Fibroblast of lung (primary cell): ENCODE data around the gene N4BP2L2. TPM values are rescaled to one million over a fixed set of nuclear protein-coding genes. Genes with fewer than 3 reads are reported as not detected.

ENCODE experiments used
- DNase-seq, 2 donors: peaks; one replicate each; pipeline versions ENCODE4 v3.0.0 to v3.0.0-alpha.2; 2010; ENCODE audit warnings: low read depth in 2 of 2
- H2AFZ ChIP-seq: 2 replicates; pipeline ENCODE4 v1.5.1; 2012; ENCODE audit warnings: low read length, control low read depth, inconsistent platforms
- H3K27ac ChIP-seq: 2 replicates; pipeline ENCODE4 v1.5.1; 2011; ENCODE audit warnings: low read length, control low read depth; ENCODE audit not compliant: insufficient read depth
- H3K27me3 ChIP-seq: 2 replicates; pipeline ENCODE4 v1.5.1; 2011; ENCODE audit warnings: mild to moderate bottlenecking, low read length; ENCODE audit not compliant: control insufficient read depth, insufficient read depth
- H3K36me3 ChIP-seq: 2 replicates; pipeline ENCODE4 v1.5.1; 2011; ENCODE audit warnings: low read length; ENCODE audit not compliant: control insufficient read depth, insufficient read depth
- H3K4me1 ChIP-seq: 2 replicates; pipeline ENCODE4 v1.5.1; 2011; ENCODE audit warnings: low read length; ENCODE audit not compliant: control insufficient read depth, insufficient read depth; ENCODE audit errors: extremely low read depth
- H3K4me2 ChIP-seq: 2 replicates; pipeline ENCODE4 v1.5.1; 2011; ENCODE audit warnings: low read length, control low read depth; ENCODE audit not compliant: insufficient read depth; ENCODE audit errors: extremely low read depth
- H3K4me3 ChIP-seq, 4 experiments: fragments of 200-600 bp in 1 of 4; sonication (generic) in 1 of 4; replicated peaks in 1 of 4; 2 replicates each; pipeline ENCODE4 v1.5.1; 2011 to 2016; ENCODE audit warnings: low read length in 4 of 4, low read depth in 3 of 4, mild to moderate bottlenecking in 3 of 4, control low read depth in 2 of 4, inconsistent platforms in 1 of 4, mixed read lengths in 1 of 4; ENCODE audit not compliant: insufficient read depth in 1 of 4; ENCODE audit errors: control extremely low read depth in 1 of 4
- H3K79me2 ChIP-seq: 2 replicates; pipeline ENCODE4 v1.5.1; 2012; ENCODE audit warnings: mild to moderate bottlenecking, low read length, inconsistent platforms; ENCODE audit not compliant: control insufficient read depth, insufficient read depth
- H3K9ac ChIP-seq: 2 replicates; pipeline ENCODE4 v1.5.1; 2011; ENCODE audit warnings: mild to moderate bottlenecking, low read length, control low read depth; ENCODE audit not compliant: insufficient read depth
- H3K9me3 ChIP-seq: 2 replicates; pipeline ENCODE4 v1.5.1; 2012; ENCODE audit warnings: low read depth, low read length; ENCODE audit not compliant: control insufficient read depth, insufficient read depth
- H4K20me1 ChIP-seq: 2 replicates; pipeline ENCODE4 v1.5.1; 2011; ENCODE audit warnings: low read length; ENCODE audit not compliant: control insufficient read depth, insufficient read depth; ENCODE audit errors: extremely low read depth
- EZH2 ChIP-seq: IDR thresholded peaks from 2 replicates; pipeline ENCODE4 v1.5.1; 2012; ENCODE audit warnings: low read length, control low read depth, mild to moderate bottlenecking; ENCODE audit errors: missing control alignments
- polyA plus RNA-seq, 2 donors: library from polyadenylated mRNA; depleted of rRNA in 1 of 2; stranded (reverse) in 1 of 2; unstranded in 1 of 2; fragments of >200 nt; gene quantifications; 2 replicates each; pipeline ENCODE4 v1.2.1, GENCODE V29; 2011 to 2012; ENCODE audit warnings: missing spikeins in 1 of 2
- total RNA-seq: library from RNA; depleted of rRNA; stranded (reverse); fragments of >200 nt; gene quantifications from 2 replicates; pipeline ENCODE4 v1.2.1, GENCODE V29; 2014
- TF ChIP-seq, protein P1 (sequence below), 2 donors: IDR thresholded peaks in 1 of 2; conservative IDR thresholded peaks in 1 of 2; 1 replicate in 1 of 2; 2 replicates in 1 of 2; pipeline ENCODE4 v1.5.1; 2011 to 2012; ENCODE audit warnings: low read length in 2 of 2, control low read depth in 1 of 2, inconsistent platforms in 1 of 2, low read depth in 1 of 2, mild to moderate bottlenecking in 1 of 2

Gene N4BP2L2
- total and polyA plus RNA-seq, 2 donors (not counting 1 experiment from before 2014, with no cell fraction given), result 62.4 to 139 TPM

DNA sequence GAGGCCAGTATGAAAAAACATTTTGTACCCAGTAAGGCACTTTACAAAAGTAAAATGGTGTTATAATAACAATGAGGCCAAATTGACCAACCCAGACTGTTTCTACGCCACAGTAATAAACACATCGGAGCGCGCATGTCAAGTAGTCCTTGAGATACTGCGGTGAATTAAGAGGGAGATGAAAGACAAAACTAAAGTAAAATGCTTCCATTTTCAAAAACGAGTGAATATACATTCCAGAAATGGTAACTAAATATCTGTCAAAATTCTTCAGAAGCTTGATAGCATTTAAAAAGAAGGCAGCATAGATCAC, 129.6 kb downstream of the N4BP2L2 start:
- H3K4me2 ChIP-seq, result no peak overlapping the region
- no peak overlapping the region for H3K9ac ChIP-seq
- no peaks in the 10 kb centered on the region for H3K79me2 ChIP-seq
- no peaks in the 10 kb centered on the region for H3K9me3 ChIP-seq
- peak in 1 of 2 donors; percentile 11 for DNase-seq
- H3K4me1 ChIP-seq, result no peaks in the 10 kb centered on the region
- no peak overlapping the region for H2AFZ ChIP-seq
- TF ChIP-seq, protein P1, sequence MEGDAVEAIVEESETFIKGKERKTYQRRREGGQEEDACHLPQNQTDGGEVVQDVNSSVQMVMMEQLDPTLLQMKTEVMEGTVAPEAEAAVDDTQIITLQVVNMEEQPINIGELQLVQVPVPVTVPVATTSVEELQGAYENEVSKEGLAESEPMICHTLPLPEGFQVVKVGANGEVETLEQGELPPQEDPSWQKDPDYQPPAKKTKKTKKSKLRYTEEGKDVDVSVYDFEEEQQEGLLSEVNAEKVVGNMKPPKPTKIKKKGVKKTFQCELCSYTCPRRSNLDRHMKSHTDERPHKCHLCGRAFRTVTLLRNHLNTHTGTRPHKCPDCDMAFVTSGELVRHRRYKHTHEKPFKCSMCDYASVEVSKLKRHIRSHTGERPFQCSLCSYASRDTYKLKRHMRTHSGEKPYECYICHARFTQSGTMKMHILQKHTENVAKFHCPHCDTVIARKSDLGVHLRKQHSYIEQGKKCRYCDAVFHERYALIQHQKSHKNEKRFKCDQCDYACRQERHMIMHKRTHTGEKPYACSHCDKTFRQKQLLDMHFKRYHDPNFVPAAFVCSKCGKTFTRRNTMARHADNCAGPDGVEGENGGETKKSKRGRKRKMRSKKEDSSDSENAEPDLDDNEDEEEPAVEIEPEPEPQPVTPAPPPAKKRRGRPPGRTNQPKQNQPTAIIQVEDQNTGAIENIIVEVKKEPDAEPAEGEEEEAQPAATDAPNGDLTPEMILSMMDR (conservative IDR thresholded peaks at IDR 0.05 in 1 of 2, IDR thresholded peaks at IDR 0.05 in 1 of 2; ENCODE audit: low read depth in 1 of 2, low read length in 2 of 2), result no peak
- no peak for TF ChIP-seq EZH2
- H4K20me1 ChIP-seq, result no peaks in the 10 kb centered on the region
- no peak overlapping the region for H3K27ac ChIP-seq
- H3K4me3 ChIP-seq, result no peak overlapping the region
- no peaks in the 10 kb centered on the region for H3K36me3 ChIP-seq
- H3K27me3 ChIP-seq, result no peaks in the 10 kb centered on the region

DNA sequence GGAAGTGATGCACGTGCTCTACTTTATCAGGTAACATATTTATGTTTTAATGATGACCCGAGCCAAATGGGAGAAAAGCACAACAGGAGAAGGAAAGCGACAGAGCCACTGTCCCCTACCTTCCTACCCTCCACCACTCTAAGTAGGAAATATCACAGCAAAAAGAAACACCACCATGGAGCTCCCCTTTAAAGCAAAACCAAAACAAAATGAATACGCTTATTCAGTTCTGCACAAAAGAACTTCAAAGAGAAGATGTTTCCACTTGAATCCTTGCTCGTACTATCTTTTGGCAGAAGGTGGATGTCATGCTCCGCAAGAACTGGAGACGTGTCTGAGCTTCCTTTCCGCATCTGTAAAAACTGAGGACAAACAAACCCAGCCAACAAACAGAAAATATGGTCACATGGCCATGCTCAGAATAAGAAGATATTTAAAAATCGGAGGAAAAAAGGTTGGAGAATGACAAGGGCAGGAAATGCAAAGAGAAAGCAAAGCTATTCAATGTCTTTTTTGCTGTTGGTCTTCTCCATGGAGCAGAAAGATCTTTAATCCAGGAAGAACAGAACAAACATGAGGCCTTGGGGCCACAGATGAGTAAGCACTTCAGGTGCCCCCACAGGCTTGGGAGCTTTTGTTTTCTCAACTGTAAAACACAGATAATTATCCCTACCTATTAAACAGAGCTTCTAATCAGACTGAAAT, 130.1 kb downstream of the N4BP2L2 start:
- Histone ChIP-seq H3K9me3 (no peaks in the 10 kb centered on the region), H3K79me2 (no peaks in the 10 kb centered on the region)
- TF ChIP-seq, protein P1 (conservative IDR thresholded peaks at IDR 0.05 in 1 of 2, IDR thresholded peaks at IDR 0.05 in 1 of 2; ENCODE audit: low read depth in 1 of 2, low read length in 2 of 2), result no peak
- TF ChIP-seq EZH2, result no peak

DNA sequence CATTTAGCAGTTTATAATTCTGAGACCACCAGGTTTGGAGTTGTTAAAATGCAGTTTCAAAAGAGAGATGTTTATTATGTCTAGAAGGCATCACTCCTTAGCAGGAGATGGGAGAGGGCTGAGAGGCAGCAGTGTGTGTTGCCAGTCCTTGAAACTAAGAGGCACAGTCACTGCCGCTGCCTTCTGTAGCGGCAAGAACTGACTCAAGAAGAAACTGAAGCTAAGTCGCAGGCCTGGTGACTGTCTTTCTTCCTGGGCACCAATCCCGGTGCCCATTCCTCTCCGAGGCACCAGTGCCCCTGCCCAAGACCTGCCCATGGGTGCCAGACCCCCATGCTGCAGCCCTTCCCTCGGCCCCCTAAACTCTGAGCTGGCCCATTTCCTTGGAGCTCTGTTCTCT, 130.7 kb downstream of the N4BP2L2 start:
- Histone ChIP-seq H3K9me3 (no peaks in the 10 kb centered on the region), H2AFZ (no peak overlapping the region), H3K4me3 (no peak overlapping the region), H3K27me3 (no peaks in the 10 kb centered on the region), H3K79me2 (no peaks in the 10 kb centered on the region), H3K9ac (no peak overlapping the region), H3K4me1 (no peaks in the 10 kb centered on the region), H4K20me1 (no peaks in the 10 kb centered on the region), H3K36me3 (no peaks in the 10 kb centered on the region), H3K27ac (no peak overlapping the region), H3K4me2 (no peak overlapping the region)
- DNase-seq, result no peak
- TF ChIP-seq, protein P1 (conservative IDR thresholded peaks at IDR 0.05 in 1 of 2, IDR thresholded peaks at IDR 0.05 in 1 of 2; ENCODE audit: low read depth in 1 of 2, low read length in 2 of 2), result no peak
- no peak for TF ChIP-seq EZH2

More for the DNA sequence above, 130.1 kb downstream of the N4BP2L2 start:
- Histone ChIP-seq H3K27ac (no peak overlapping the region), H3K27me3 (no peaks in the 10 kb centered on the region), H3K9ac (no peak overlapping the region), H3K36me3 (no peaks in the 10 kb centered on the region), H2AFZ (no peak overlapping the region), H3K4me2 (no peak overlapping the region), H3K4me3 (no peak overlapping the region), H4K20me1 (no peaks in the 10 kb centered on the region), H3K4me1 (no peaks in the 10 kb centered on the region)
- DNase-seq, result peak in 1 of 2 donors; percentile 6
